Activated naive CD4-positive, alpha-beta T cell treated with anti-CD3 and anti-CD28 coated beads, Interleukin-2, amount 50 U/mL, for 24 hours (primary cell): ENCODE data around the gene RAB19.

ENCODE experiments used
- H3K27ac Mint-ChIP-seq: one replicate; pipeline ENCODE4 v1.8.0; 2021; ENCODE audit warnings: mild to moderate bottlenecking, mixed read lengths
- H3K27me3 Mint-ChIP-seq: one replicate; pipeline ENCODE4 v1.8.0; 2021; ENCODE audit warnings: mixed read lengths
- H3K36me3 Mint-ChIP-seq: one replicate; pipeline ENCODE4 v1.8.0; 2021; ENCODE audit warnings: mixed read lengths
- H3K4me1 Mint-ChIP-seq: one replicate; pipeline ENCODE4 v1.8.0; 2021; ENCODE audit warnings: mixed read lengths
- H3K4me3 Mint-ChIP-seq: one replicate; pipeline ENCODE4 v1.8.0; 2021; ENCODE audit warnings: mild to moderate bottlenecking, mixed read lengths
- H3K9me3 Mint-ChIP-seq: one replicate; pipeline ENCODE4 v1.8.0; 2021; ENCODE audit warnings: mixed read lengths

The RAB19 gene

DNA sequence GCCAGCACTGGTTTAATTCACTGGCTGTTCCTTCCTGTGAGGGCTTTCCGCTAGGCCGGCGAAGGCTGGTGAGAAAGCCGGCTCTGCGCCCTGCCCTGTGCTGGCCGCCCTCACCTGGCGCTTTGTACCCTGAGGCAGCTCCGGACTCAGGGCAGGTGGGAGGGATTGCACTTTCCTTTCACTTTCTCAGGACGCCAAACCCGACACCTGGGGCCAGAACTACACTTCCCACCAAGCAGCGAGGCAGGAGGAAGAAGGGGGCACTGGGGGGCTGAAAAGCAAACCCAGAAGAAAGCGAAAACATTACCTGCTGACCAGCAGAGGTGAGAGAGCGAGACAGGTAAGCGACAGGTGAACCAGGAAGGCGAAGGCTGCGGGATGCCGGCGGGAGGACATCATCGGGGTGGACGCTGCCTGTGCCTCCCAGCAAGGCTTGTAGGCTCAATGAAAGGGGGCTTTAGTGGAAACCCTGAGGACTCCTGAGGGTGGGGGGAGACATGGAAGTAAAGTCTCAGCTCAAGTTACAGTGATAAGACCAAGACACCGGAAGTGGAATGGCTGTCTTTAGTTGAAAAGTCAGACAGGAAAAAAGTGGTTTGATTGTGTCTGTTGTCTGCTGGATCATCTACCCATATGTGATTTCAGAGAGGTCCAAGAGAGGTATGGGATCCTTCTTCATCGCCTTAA lies at the start of gene RAB19:
Gene RAB19, plus strand, starts transcription at position 181 of the 687 bp plus-strand sequence. CDS start 3,589 bp downstream, outside the sequence.
- Mint-ChIP-seq H3K27me3 (no peaks in the 10 kb centered on the region), H3K9me3 (no peaks in the 10 kb centered on the region), H3K4me1 (peaks cover 31% of the 10 kb centered on the region), H3K27ac (peak within 1 kb of the TSS; percentile 99), H3K4me3 (peak within 1 kb of the TSS; percentile 97), H3K36me3 (peaks cover 4% of the 10 kb centered on the region)

- H3K36me3 Mint-ChIP-seq: peaks cover 20% of the 10 kb centered on the region
- peaks cover 27% of the 10 kb centered on the region for H3K4me1 Mint-ChIP-seq
- H3K27ac Mint-ChIP-seq: peak overlapping the region; percentile 89
- no peaks in the 10 kb centered on the region for H3K9me3 Mint-ChIP-seq
- H3K27me3 Mint-ChIP-seq: no peaks in the 10 kb centered on the region
- no peak overlapping the region for H3K4me3 Mint-ChIP-seq
Observed at GRCh38 chr7:140358024-140358411, 45.8 kb upstream of the RAB19 start.

DNA sequence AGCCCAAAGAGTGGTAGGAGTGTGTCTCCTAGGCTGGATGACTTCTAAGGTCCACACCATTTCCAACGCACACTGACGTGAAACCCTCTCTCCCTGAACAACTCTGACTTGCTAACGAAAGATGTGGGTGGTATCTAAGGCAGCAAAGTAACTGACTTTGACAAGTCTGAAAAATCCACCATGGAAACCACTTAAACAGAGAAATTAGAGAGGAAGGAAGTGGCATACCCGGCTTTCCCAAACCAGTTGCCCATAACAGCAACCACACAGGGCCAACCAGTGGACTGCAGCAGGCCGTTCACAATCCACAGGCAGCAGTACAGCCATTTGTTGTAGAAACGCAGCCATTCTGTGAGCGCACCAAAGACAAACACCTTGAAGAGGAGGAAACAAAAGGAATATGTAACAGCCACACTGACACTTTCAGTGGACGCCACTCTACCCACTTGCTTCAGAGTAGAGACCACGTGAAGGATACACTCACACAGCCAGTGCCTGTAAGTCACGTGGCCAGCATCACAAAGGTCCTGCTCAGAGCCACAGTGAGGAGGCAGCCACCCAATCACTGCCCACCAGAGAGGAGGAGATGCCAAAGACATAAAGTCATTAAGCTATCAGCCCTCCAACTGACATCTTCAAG lies 45.3 kb upstream of the RAB19 start:
- H3K36me3 Mint-ChIP-seq: peaks cover 19% of the 10 kb centered on the region
- peak overlapping the region; percentile 16 for H3K4me3 Mint-ChIP-seq
- H3K27ac Mint-ChIP-seq: peak overlapping the region; percentile 89
- H3K27me3 Mint-ChIP-seq: no peaks in the 10 kb centered on the region
- peaks cover 27% of the 10 kb centered on the region for H3K4me1 Mint-ChIP-seq
- H3K9me3 Mint-ChIP-seq: no peaks in the 10 kb centered on the region

DNA sequence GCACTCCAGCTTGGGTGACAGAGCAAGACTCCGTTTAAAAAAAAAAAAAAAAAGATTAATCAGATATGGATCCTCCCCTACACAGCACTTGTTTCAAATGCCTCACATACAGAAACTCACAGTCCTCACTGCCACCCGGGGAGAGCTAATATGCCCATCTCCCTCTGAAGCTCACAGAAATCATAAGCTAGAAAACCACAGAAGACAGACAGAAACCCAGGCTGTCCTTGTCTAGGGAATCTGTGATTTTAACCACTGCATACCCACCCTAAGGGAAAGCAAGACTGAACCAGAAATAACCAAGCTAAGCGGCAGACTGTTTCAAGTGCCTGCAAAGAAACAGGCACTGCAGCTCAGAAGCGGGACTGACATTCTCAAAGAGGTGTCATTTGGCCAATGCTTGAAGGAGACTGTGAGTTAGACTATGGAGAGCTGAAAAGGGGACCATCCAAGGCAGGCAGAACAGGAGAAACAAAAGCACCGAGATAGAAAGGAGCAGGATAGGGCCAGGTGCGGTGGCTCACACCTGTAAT lies 43.1 kb upstream of the RAB19 start:
- H3K27me3 Mint-ChIP-seq: no peaks in the 10 kb centered on the region
- H3K9me3 Mint-ChIP-seq: no peaks in the 10 kb centered on the region
- peak overlapping the region; percentile 1 for H3K27ac Mint-ChIP-seq
- H3K4me3 Mint-ChIP-seq: peak overlapping the region; percentile 13
- peaks cover 27% of the 10 kb centered on the region for H3K4me1 Mint-ChIP-seq
- H3K36me3 Mint-ChIP-seq: peaks cover 16% of the 10 kb centered on the region

- Mint-ChIP-seq H3K27ac (no peak overlapping the region), H3K4me3 (no peak overlapping the region), H3K4me1 (peaks cover 11% of the 10 kb centered on the region), H3K9me3 (no peaks in the 10 kb centered on the region), H3K36me3 (peaks cover 18% of the 10 kb centered on the region), H3K27me3 (no peaks in the 10 kb centered on the region)
Observed at GRCh38 chr7:140364819-140365218, 39.0 kb upstream of the RAB19 start.

- Mint-ChIP-seq H3K27me3 (no peaks in the 10 kb centered on the region), H3K4me1 (peaks cover 9% of the 10 kb centered on the region), H3K27ac (no peak overlapping the region), H3K4me3 (no peak overlapping the region), H3K36me3 (peaks cover 15% of the 10 kb centered on the region), H3K9me3 (no peaks in the 10 kb centered on the region)
Observed at GRCh38 chr7:140367528-140367927, 36.3 kb upstream of the RAB19 start.

- Mint-ChIP-seq H3K27me3 (no peaks in the 10 kb centered on the region), H3K27ac (peak overlapping the region; percentile 12), H3K36me3 (peaks cover 13% of the 10 kb centered on the region), H3K9me3 (no peaks in the 10 kb centered on the region), H3K4me3 (no peak overlapping the region), H3K4me1 (peaks cover 15% of the 10 kb centered on the region)
Observed at GRCh38 chr7:140369294-140369693, 34.6 kb upstream of the RAB19 start.

- H3K4me3 Mint-ChIP-seq: peak overlapping the region; percentile 77
Observed at GRCh38 chr7:140375323-140375722, 28.5 kb upstream of the RAB19 start.

GRCh38 chr7:140375892-140376730 lies 27.7 kb upstream of the RAB19 start:
- Mint-ChIP-seq H3K36me3 (peaks cover 5% of the 10 kb centered on the region), H3K27ac (peak overlapping the region; percentile 94), H3K27me3 (no peaks in the 10 kb centered on the region), H3K9me3 (no peaks in the 10 kb centered on the region), H3K4me3 (peak overlapping the region; percentile 77), H3K4me1 (peaks cover 28% of the 10 kb centered on the region)

More at GRCh38 chr7:140375323-140375722, 28.5 kb upstream of the RAB19 start:
- H3K9me3 Mint-ChIP-seq: no peaks in the 10 kb centered on the region
- H3K27me3 Mint-ChIP-seq: no peaks in the 10 kb centered on the region
- peaks cover 33% of the 10 kb centered on the region for H3K4me1 Mint-ChIP-seq
- H3K36me3 Mint-ChIP-seq: peaks cover 6% of the 10 kb centered on the region
- H3K27ac Mint-ChIP-seq: peak overlapping the region; percentile 94

- Mint-ChIP-seq H3K36me3 (peaks cover 8% of the 10 kb centered on the region), H3K9me3 (no peaks in the 10 kb centered on the region), H3K27me3 (no peaks in the 10 kb centered on the region), H3K4me1 (peaks cover 24% of the 10 kb centered on the region), H3K4me3 (no peak overlapping the region), H3K27ac (no peak overlapping the region)
Observed at GRCh38 chr7:140383954-140384713, 19.7 kb upstream of the RAB19 start.

GRCh38 chr7:140384894-140385545 lies 18.8 kb upstream of the RAB19 start:
- no peaks in the 10 kb centered on the region for H3K27me3 Mint-ChIP-seq
- H3K9me3 Mint-ChIP-seq: no peaks in the 10 kb centered on the region
- no peak overlapping the region for H3K4me3 Mint-ChIP-seq
- peaks cover 21% of the 10 kb centered on the region for H3K4me1 Mint-ChIP-seq
- peak overlapping the region; percentile 41 for H3K27ac Mint-ChIP-seq
- peaks cover 5% of the 10 kb centered on the region for H3K36me3 Mint-ChIP-seq

GRCh38 chr7:140389445-140389844 lies 14.4 kb upstream of the RAB19 start:
- no peak overlapping the region for H3K4me3 Mint-ChIP-seq

GRCh38 chr7:140390034-140390433 lies 13.8 kb upstream of the RAB19 start:
- H3K4me1 Mint-ChIP-seq: peaks cover 8% of the 10 kb centered on the region
- no peaks in the 10 kb centered on the region for H3K9me3 Mint-ChIP-seq
- no peaks in the 10 kb centered on the region for H3K36me3 Mint-ChIP-seq
- H3K4me3 Mint-ChIP-seq: no peak overlapping the region
- H3K27ac Mint-ChIP-seq: no peak overlapping the region
- no peaks in the 10 kb centered on the region for H3K27me3 Mint-ChIP-seq

More at GRCh38 chr7:140389445-140389844, 14.4 kb upstream of the RAB19 start:
- Mint-ChIP-seq H3K9me3 (no peaks in the 10 kb centered on the region), H3K27me3 (no peaks in the 10 kb centered on the region), H3K36me3 (no peaks in the 10 kb centered on the region), H3K4me1 (peaks cover 8% of the 10 kb centered on the region), H3K27ac (no peak overlapping the region)

DNA sequence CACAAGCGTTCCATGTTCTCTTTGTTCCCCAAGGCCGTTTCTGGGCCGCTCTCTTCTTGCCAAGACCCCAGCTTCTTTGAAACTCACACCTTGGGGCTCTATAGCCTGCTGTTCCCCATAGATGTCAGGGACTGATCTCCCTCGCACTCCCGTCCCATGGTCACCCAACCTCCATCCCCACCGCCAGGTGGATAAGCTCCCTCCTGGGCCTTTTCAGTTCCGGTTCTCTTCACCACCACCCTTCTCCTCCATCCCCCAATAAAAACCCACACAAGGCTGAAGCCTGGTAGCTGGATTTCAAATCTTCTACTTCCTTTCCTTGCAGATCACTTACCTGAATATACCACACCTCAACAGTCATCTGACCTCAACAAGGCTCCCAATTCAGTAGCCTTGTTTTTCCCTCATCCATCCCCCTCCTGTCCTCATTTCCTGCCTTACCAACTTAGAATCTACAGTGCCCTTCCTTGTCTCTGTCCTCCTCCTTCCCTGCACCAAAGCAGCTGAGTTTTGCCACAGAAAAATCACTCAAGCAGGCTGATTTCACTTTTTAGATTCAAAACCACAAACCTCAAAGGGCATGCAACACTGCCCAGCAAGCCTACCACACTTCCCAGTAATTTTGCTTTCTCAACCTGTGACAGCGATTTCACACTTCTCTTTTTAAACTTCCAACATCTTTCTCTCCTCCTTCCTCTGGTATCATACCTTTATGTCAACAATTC lies 13.2 kb upstream of the RAB19 start:
- no peak overlapping the region for H3K27ac Mint-ChIP-seq
- H3K4me3 Mint-ChIP-seq: no peak overlapping the region
- H3K9me3 Mint-ChIP-seq: no peaks in the 10 kb centered on the region
- H3K4me1 Mint-ChIP-seq: peaks cover 2% of the 10 kb centered on the region
- no peaks in the 10 kb centered on the region for H3K36me3 Mint-ChIP-seq
- H3K27me3 Mint-ChIP-seq: no peaks in the 10 kb centered on the region
